GM12875 (cell line): ENCODE measurements around the gene ZNF24.

Source experiments
- H3K4me3 ChIP-seq: one replicate; pipeline ENCODE4 v1.5.1; 2011; ENCODE audit warnings: low read depth, low read length, control low read depth
- TF ChIP-seq, protein P1 (sequence below): IDR thresholded peaks from 2 replicates; pipeline ENCODE4 v1.5.1; 2011; ENCODE audit warnings: low read depth, mild to moderate bottlenecking, control low read depth, inconsistent platforms, low read length, moderate library complexity, borderline replicate concordance; ENCODE audit not compliant: insufficient read depth

The ZNF24 gene

DNA sequence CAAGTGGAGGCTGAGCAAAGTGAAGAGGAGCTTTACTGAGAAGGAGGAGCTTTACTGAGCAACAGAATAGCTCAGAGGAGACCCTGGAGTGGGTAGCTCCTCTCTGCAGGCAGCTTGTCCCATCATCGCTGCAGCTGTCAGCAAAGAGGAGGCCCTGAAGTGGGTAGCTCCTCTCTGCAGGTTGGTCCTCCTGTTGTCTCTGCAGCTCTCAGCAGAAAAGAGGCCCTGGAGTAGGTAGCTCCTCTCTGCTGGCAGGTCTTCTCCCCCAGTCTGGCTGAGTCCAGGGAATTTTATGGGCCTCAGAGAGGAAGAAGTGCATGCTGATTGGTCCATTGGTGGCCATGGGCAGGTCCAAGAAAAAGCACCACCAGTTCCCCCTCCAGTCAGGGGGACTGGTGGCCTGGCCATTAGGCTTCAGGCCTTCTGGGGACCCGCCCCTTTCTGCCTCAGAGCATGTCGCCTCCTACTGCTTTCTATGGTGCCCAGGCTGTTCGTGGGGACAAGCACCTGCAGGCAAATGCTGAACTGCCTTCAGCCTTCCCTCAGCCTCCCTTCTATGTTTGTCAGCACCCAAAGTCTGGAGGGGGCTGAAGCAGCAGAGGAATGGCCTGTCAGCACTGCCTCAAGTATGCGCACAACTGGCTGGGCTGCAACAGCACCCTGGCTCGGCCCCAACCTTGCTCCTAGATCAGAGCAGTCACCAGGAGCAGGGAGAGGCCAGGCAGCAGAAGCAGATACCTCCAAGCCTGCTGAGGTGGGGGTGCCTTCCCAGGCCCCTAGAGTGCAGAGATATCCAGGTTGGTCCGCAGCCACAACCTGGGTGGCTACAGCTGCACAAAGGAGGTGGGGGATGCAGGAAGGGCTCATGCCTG is 60.1 kb downstream of the ZNF24 start:
- TF ChIP-seq, protein P1, sequence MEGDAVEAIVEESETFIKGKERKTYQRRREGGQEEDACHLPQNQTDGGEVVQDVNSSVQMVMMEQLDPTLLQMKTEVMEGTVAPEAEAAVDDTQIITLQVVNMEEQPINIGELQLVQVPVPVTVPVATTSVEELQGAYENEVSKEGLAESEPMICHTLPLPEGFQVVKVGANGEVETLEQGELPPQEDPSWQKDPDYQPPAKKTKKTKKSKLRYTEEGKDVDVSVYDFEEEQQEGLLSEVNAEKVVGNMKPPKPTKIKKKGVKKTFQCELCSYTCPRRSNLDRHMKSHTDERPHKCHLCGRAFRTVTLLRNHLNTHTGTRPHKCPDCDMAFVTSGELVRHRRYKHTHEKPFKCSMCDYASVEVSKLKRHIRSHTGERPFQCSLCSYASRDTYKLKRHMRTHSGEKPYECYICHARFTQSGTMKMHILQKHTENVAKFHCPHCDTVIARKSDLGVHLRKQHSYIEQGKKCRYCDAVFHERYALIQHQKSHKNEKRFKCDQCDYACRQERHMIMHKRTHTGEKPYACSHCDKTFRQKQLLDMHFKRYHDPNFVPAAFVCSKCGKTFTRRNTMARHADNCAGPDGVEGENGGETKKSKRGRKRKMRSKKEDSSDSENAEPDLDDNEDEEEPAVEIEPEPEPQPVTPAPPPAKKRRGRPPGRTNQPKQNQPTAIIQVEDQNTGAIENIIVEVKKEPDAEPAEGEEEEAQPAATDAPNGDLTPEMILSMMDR: no peak
- H3K4me3 ChIP-seq: no peak overlapping the region

- TF ChIP-seq, protein P1: no peak
- H3K4me3 ChIP-seq: no peak overlapping the region
Measured at GRCh38 chr18:35282353-35282752, 61.9 kb downstream of the ZNF24 start.
